GM19025 (cell line): ENCODE measurements around the gene IRX4.
"Not testable (repeated sequence)": the region's sequence is repeated elsewhere in the genome, so short reads cannot be mapped to it uniquely, and the experiment has no call there.

Experiments
- ATAC-seq: cut with Tn5 transposase; IDR thresholded peaks from one replicate; pipeline ENCODE4 v1.9.1; 2021; ENCODE audit warnings: mild to moderate bottlenecking, low read depth, moderate library complexity; ENCODE audit not compliant: unreplicated experiment

The IRX4 gene

DNA sequence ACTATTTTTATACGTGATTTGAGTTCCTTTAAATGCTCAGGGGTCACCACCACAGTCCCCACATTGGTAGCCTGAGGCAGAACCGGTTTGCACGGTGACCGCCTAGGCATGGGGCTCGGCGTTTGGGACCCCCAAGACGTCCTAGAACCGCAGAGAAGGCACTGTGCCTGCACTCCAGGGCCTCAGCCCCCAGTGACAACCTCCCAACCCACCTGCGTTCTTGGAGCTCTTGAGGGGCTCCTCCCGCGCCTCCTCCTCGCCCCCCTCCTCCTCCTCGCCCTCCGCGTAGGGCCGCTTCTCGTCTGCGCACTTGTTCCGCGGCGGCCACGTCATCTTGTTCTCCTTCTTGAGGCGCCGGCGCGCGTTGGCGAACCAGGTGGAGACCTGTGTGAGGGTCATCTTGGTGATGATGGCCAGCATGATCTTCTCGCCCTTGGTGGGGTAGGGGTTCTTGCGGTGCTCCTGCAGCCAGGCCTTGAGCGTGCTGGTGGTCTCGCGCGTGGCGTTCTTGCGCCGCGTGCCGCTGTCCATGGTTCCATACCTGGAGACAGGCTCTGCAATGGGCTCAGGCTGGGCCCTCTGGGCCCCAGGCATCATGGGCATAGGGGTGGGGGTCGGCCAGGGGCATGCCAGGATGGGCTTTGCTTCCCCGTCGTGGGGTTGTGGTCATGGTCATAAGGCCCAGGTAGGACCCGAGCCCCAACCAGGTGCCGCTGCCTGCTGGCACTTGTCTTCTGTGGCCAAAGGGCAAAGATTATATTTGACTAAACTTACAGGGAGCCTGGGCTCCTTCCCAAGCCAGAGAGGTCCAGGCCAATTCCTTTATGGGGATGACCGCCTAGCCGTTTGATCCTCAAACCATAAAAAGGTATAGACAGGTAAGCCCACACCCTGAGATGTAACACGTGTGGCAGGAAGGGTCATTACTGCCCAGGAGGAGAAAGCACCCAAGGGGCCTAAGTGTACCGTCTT is 3.1 kb downstream of the IRX4 start:
- ATAC-seq: no peak

DNA sequence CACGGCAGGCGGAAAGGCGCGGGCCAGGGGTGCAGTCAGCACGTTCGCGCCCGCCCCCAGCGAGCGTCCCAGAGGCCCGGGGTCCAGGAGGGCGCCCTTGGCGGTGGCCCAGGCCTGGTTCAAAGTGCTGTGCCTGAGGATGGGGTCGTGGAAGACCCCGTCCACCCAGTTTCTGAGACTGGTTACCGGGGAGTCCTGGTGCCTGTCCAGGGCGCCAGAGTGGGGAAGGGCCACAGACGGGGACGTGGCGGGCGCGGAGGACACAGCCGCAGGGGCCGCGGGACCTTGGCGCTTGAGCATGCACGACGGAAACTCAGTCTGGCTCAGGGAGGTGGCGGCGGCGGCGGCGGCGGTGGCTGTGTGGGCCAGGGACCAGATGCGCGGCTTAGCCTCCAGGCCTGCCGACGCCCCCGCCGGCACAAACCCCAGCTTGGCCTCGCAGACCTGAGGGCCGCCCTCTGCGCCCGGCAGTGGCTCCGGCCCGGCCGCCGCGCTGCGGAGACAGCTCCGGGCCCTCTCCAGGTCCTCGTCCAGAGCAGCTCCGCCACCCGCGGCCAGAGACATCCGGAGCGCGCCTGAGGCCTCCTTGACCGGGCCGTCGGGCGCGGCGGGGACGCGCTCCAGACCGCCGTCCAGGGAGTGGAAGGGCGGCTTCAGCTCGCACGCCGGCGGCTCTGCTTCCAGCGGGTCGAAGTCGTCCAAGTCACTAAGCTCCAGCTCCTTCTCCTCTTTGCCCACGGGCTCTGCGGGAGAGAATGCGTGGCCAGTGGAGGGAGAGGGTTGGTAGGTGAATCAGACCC is 4.5 kb downstream of the IRX4 start:
- ATAC-seq: no peak

DNA sequence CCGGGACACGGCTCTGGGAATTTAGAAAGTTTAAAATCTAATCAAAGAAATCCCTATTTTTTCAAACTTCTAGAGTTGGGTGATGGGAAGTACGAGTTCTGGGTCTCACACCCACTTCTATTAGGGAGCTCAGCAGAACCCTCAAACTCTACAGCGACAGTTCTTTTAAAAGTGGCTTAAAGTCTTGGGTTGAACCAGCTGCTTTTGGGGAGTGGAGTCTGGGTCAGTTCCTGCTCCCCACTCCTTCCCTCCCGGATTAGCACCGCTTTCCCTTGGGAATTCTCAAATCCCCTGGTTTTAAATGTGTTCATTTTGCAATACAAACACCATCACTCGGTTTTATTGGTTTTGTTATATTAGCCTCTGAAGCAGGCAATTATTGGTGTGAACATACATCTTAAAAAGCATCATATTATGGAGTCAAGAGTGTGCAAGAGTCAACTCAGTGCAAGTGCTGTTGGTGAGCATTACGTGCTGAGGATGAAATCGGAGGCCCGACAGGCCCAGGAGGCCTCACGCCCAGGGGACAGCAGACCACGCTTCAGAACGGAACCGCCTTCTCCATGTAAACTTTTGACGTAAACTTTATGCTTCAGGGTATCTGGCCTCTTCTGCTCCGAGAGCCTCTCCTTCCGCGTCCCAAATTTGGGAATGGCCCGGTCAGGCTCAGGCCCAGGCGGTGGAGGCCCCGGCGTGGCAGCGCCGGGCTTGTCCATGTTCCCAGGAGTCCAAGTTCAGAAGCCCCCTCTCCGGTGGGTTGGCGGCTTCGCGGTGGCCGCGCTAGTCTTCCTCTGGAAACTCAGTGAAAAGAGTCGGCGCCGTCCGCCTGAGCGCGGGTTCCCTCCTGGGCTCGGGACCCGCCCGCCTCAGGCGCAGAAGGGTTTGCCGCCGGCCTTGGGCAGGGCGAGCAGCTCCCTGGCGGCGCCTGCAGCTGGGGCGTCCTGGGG is 5.3 kb downstream of the IRX4 start:
- no peak for ATAC-seq

- ATAC-seq: no peak
These were observed 6.1 kb downstream of the IRX4 start for GRCh38 chr5:1876660-1877064.

- ATAC-seq: no peak
These were observed 6.7 kb downstream of the IRX4 start for GRCh38 chr5:1875843-1876659.

GRCh38 chr5:1875281-1875842 is 7.4 kb downstream of the IRX4 start:
- no peak for ATAC-seq

DNA sequence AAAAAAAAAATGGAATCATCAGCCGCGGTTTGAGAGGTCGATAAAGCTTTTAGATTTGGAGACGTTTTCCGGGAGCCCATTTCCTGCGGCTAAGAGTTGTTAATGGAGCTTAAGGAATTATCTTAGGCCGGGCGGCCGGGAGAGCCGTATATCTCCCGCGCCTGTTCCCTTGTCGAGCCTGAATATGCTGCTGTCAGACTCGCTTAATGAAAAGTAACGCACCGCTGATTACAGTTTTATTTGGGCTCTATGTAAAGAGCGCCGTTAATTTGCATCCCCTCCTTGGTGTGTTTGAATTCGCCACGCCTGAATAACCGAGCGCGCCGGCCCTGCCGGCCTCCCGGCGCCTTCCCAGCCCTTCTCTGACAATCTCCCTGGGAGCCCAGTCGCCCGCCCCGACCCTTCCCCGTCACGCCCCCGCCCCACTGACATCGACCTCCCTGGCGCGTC is 7.9 kb downstream of the IRX4 start:
- no peak for ATAC-seq

DNA sequence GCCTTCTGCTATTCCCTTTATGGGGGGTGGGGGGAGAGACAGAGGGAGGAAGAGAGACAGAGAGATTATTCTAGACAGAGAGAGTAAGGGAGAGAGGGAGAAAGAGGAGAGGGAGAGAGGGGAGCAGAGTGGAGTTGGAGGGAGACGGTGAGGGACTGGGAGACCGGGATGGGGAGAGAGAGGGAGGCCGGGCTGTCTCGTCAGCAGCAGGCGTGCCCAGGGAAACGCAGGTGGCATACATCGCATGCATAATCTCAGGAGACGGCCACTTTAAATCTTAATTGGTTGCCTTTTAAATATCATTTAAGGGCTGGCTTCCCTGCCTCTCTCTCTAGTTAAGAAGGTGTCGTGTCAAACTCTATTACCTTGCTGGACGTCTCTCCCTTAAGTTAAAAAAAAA is 8.4 kb downstream of the IRX4 start:
- no peak for ATAC-seq

- no peak for ATAC-seq
These were observed 9.3 kb downstream of the IRX4 start for GRCh38 chr5:1873243-1873959.

- no peak for ATAC-seq
These were observed 11.3 kb downstream of the IRX4 start for GRCh38 chr5:1871441-1871840.

- not testable (repeated sequence) for ATAC-seq
These were observed 12.1 kb downstream of the IRX4 start for GRCh38 chr5:1870435-1871272.

GRCh38 chr5:1868886-1869475 is 13.7 kb downstream of the IRX4 start:
- ATAC-seq: no peak

- ATAC-seq: no peak
These were observed 14.9 kb downstream of the IRX4 start for GRCh38 chr5:1867815-1868143.

DNA sequence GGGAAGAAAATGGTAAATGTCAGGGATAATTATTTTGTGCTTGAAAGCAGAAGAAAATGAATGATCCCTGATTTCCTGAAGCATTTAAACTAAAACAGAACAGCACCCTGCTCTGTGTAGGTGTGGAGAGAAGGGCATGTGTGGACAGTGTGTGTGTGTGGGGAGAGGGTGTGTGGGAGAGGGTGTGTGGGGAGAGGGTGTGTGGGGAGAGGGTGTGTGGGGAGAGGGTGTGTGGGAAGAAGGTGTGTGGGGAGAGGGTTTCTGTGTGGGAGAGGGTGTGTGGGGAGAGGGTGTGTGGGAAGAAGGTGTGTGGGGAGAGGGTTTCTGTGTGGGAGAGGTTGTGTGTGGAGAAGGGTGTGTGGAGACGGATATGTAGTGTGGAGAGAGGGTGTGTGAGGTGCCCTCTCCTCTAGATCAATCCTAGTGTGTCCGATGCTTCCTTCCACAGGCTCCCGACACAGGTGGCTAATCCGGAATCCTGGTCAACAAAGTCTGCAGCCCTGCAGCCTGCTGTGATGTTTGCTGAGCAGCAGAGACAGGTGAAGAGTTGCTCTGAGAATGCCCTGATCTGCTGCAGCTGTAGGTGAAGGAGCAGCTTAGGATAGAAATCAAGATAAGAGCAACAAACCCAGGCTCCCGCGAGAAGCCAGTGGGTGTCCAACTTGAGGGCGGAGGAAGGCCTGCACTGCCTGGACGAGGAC is 15.5 kb downstream of the IRX4 start:
- no peak for ATAC-seq

GRCh38 chr5:1865948-1866347 is 16.8 kb downstream of the IRX4 start:
- ATAC-seq: no peak

DNA sequence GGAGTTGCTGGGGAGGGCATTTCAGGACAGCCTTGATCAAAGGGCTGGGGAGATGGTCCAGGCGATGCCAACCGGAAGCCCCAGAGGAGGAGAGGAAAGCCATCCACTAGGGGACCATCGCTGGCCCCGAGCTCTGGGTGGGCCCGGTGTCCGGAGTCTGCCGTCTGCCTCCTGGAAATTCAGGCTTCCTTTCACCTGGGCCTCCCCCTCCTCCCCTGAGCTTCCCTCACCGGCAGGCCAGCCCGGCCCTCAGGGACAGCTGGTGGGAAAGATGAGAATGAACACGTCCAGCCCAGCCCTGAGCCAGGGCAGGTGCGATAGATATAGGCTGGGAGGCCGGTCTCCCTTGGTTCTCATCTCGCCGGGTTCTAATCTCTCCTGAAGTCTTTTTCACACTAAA is 17.2 kb downstream of the IRX4 start:
- ATAC-seq: no peak

- ATAC-seq: no peak
These were observed 17.8 kb downstream of the IRX4 start for GRCh38 chr5:1864896-1865440.
